ENCODE data around the gene IL16. TPM values are rescaled to one million over a fixed set of nuclear protein-coding genes. Genes with fewer than 3 reads are reported as not detected.
"Not testable (repeated sequence)": the region's sequence is repeated elsewhere in the genome, so short reads cannot be mapped to it uniquely, and the experiment has no call there.

The IL16 gene
- total and polyA plus RNA-seq, 10 donors: 93.9 to 159 (median 128) TPM

GRCh38 chr15:81326466-81327212, 130.0 kb downstream of the IL16 start:
- TF ChIP-seq POLR2A (IDR thresholded peaks at IDR 0.05) (no peak), POLR2AphosphoS5 (IDR thresholded peaks at IDR 0.05) (no peak)
- TF ChIP-seq, protein P1, sequence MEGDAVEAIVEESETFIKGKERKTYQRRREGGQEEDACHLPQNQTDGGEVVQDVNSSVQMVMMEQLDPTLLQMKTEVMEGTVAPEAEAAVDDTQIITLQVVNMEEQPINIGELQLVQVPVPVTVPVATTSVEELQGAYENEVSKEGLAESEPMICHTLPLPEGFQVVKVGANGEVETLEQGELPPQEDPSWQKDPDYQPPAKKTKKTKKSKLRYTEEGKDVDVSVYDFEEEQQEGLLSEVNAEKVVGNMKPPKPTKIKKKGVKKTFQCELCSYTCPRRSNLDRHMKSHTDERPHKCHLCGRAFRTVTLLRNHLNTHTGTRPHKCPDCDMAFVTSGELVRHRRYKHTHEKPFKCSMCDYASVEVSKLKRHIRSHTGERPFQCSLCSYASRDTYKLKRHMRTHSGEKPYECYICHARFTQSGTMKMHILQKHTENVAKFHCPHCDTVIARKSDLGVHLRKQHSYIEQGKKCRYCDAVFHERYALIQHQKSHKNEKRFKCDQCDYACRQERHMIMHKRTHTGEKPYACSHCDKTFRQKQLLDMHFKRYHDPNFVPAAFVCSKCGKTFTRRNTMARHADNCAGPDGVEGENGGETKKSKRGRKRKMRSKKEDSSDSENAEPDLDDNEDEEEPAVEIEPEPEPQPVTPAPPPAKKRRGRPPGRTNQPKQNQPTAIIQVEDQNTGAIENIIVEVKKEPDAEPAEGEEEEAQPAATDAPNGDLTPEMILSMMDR (IDR thresholded peaks at IDR 0.05 in 8 of 11, conservative IDR thresholded peaks at IDR 0.05 in 3 of 11): no peak
- no peak overlapping the region for H3K4me3 ChIP-seq
- WGBS, 5 donors: 88 to 94% (median 90%) methylated on average over 7 of the region's 7 CpGs
- H3K36me3 ChIP-seq: peaks cover 0 to 6% (median 0%) of the 10 kb centered on the region in 6 donors
- no peaks in the 10 kb centered on the region for H3K9me3 ChIP-seq
- peaks cover 4 to 63% (median 26%) of the 10 kb centered on the region in 6 donors for H3K4me1 ChIP-seq
- H3K27ac ChIP-seq: peak overlapping the region in 1 of 8 donors; percentile 5
- H3K27me3 ChIP-seq (replicated peaks in 1 of 7): no peaks in the 10 kb centered on the region
- intact Hi-C loops (cut with DNase I; ENCODE audit: low total_unique reads): no loop called here
- DNase-seq: no peak

DNA sequence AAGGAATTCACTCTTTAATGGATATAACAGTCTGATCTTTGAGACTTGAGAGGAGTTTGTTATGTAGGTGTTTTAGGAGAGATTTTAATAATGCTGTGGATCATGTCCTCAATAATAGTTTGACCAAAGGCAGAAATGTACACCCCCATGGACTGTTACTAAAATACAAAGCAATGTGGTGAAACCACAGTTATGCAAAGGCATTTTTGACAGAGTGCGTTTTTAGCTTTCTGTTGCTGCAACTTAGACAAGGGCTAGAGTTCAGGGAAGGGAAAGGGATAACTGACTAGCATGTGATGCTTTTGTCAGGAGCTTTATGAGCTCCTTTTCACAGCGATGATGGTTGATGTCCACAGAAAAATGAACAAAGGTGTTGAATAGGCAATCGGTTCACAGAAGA, 130.8 kb downstream of the IL16 start:
- peaks cover 0 to 3% (median 0%) of the 10 kb centered on the region in 6 donors for H3K36me3 ChIP-seq
- TF ChIP-seq POLR2AphosphoS5 (IDR thresholded peaks at IDR 0.05): no peak
- TF ChIP-seq, protein P1 (IDR thresholded peaks at IDR 0.05 in 8 of 11, conservative IDR thresholded peaks at IDR 0.05 in 3 of 11): no peak
- TF ChIP-seq POLR2A (IDR thresholded peaks at IDR 0.05): no peak
- 53 to 78% (median 65%) methylated on average over 3 of the region's 3 CpGs for WGBS, 5 donors
- H3K4me3 ChIP-seq: no peak overlapping the region
- intact Hi-C loops (cut with DNase I; ENCODE audit: low total_unique reads): no loop called here
- H3K4me1 ChIP-seq: peaks cover 4 to 57% (median 20%) of the 10 kb centered on the region in 6 donors
- peak overlapping the region in 1 of 8 donors; percentile 5 for H3K27ac ChIP-seq
- no peak for DNase-seq
- no peaks in the 10 kb centered on the region for H3K9me3 ChIP-seq
- H3K27me3 ChIP-seq (replicated peaks in 1 of 7): no peaks in the 10 kb centered on the region

DNA sequence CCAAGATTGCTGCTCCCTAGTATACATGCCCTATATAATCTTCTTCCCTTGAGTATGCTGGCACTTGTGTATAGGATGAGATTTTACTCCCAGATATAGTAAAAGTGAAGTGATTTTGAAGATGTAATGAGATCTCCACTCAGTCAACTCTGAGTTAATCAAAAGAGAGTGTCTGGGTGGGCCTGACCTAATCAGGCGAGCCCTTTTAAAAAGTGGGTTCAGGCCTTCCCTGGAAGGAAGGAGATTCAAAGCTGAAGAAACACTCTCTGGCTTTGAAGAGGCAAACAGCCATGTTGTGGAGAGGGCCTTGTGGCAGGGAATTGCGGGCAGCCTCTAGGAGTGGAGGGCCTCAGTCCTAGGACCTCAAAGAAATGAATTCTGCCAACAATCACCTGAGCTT, 132.8 kb downstream of the IL16 start:
- Histone ChIP-seq H3K9me3 (no peaks in the 10 kb centered on the region), H3K4me1 (peaks cover 0 to 45% (median 8%) of the 10 kb centered on the region in 6 donors), H3K4me3 (no peak overlapping the region), H3K27ac (no peak overlapping the region), H3K27me3 (replicated peaks in 1 of 7) (no peaks in the 10 kb centered on the region), H3K36me3 (peaks cover 0 to 10% (median 0%) of the 10 kb centered on the region in 6 donors)
- TF ChIP-seq, protein P1 (IDR thresholded peaks at IDR 0.05 in 8 of 11, conservative IDR thresholded peaks at IDR 0.05 in 3 of 11): no peak
- TF ChIP-seq POLR2AphosphoS5 (IDR thresholded peaks at IDR 0.05) (no peak), POLR2A (IDR thresholded peaks at IDR 0.05) (no peak)
- no peak for DNase-seq
- 97 to 100% (median 100%) methylated on average over 2 of the region's 2 CpGs for WGBS, 5 donors
- intact Hi-C loops (cut with DNase I; ENCODE audit: low total_unique reads): no loop called here

GRCh38 chr15:81330366-81331090, 133.8 kb downstream of the IL16 start:
- Histone ChIP-seq H3K27ac (no peak overlapping the region), H3K27me3 (replicated peaks in 1 of 7) (no peaks in the 10 kb centered on the region), H3K9me3 (no peaks in the 10 kb centered on the region), H3K4me3 (no peak overlapping the region), H3K36me3 (peaks cover 0 to 10% (median 0%) of the 10 kb centered on the region in 6 donors), H3K4me1 (peaks cover 0 to 34% (median 0%) of the 10 kb centered on the region in 6 donors)
- intact Hi-C loops (cut with DNase I; ENCODE audit: low total_unique reads): no loop called here
- 78 to 90% (median 88%) methylated on average over 5 of the region's 5 CpGs for WGBS, 5 donors
- TF ChIP-seq, protein P1 (IDR thresholded peaks at IDR 0.05 in 8 of 11, conservative IDR thresholded peaks at IDR 0.05 in 3 of 11): no peak
- TF ChIP-seq POLR2AphosphoS5 (IDR thresholded peaks at IDR 0.05) (no peak), POLR2A (IDR thresholded peaks at IDR 0.05) (no peak)
- DNase-seq: no peak

- DNase-seq; H3K27ac ChIP-seq; H3K9me3 ChIP-seq; H3K27me3 ChIP-seq (replicated peaks in 1 of 7); intact Hi-C loops (cut with DNase I; ENCODE audit: low total_unique reads); H3K4me3 ChIP-seq: not testable (repeated sequence)
- peaks cover 0 to 31% (median 0%) of the 10 kb centered on the region in 6 donors for H3K4me1 ChIP-seq
- 51 to 75% (median 58%) methylated on average over 9 of the region's 9 CpGs for WGBS, 5 donors
- H3K36me3 ChIP-seq: peaks cover 0 to 10% (median 0%) of the 10 kb centered on the region in 6 donors
Observed at GRCh38 chr15:81331141-81331540, 134.5 kb downstream of the IL16 start.
